GM19395 (cell line): ENCODE measurements around the gene IGSF9B.
A peak's percentile ranks its signal among the peaks of the same experiment; 100 is the strongest.

Source experiments
- ATAC-seq: cut with Tn5 transposase; IDR thresholded peaks from one replicate; pipeline ENCODE4 v1.9.1; 2021; ENCODE audit warnings: mild to moderate bottlenecking, moderate library complexity; ENCODE audit not compliant: unreplicated experiment

IGSF9B gene

GRCh38 chr11:133940034-133940433, 16.7 kb downstream of the IGSF9B start:
- ATAC-seq: no peak

GRCh38 chr11:133939558-133939957, 17.2 kb downstream of the IGSF9B start:
- no peak for ATAC-seq

- no peak for ATAC-seq
Measured at GRCh38 chr11:133938166-133938565, 18.6 kb downstream of the IGSF9B start.

GRCh38 chr11:133937468-133937867, 19.3 kb downstream of the IGSF9B start:
- no peak for ATAC-seq

GRCh38 chr11:133937015-133937414, 19.8 kb downstream of the IGSF9B start:
- no peak for ATAC-seq

- ATAC-seq: no peak
Measured at GRCh38 chr11:133936592-133936991, 20.2 kb downstream of the IGSF9B start.

DNA sequence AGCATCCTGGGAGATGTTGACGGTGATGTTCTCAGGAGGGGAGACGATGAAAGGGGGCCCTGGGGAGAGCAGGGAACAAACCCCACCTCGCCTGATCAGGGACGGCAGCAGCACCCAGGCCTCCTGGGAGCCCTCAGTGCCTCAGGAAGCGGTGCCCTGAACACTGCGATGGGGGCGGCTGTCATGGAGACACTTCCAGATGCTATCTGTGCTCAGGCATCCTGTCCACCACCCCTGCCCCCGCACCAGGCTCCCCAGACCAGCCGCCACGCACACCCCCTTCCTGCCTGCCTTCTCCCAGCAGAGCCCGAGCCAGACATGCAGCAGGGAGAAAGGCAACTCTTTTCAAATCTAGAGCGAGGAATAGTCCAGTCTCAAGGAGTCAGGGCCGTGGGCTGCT, 20.6 kb downstream of the IGSF9B start:
- no peak for ATAC-seq

GRCh38 chr11:133935551-133935910, 21.2 kb downstream of the IGSF9B start:
- no peak for ATAC-seq

DNA sequence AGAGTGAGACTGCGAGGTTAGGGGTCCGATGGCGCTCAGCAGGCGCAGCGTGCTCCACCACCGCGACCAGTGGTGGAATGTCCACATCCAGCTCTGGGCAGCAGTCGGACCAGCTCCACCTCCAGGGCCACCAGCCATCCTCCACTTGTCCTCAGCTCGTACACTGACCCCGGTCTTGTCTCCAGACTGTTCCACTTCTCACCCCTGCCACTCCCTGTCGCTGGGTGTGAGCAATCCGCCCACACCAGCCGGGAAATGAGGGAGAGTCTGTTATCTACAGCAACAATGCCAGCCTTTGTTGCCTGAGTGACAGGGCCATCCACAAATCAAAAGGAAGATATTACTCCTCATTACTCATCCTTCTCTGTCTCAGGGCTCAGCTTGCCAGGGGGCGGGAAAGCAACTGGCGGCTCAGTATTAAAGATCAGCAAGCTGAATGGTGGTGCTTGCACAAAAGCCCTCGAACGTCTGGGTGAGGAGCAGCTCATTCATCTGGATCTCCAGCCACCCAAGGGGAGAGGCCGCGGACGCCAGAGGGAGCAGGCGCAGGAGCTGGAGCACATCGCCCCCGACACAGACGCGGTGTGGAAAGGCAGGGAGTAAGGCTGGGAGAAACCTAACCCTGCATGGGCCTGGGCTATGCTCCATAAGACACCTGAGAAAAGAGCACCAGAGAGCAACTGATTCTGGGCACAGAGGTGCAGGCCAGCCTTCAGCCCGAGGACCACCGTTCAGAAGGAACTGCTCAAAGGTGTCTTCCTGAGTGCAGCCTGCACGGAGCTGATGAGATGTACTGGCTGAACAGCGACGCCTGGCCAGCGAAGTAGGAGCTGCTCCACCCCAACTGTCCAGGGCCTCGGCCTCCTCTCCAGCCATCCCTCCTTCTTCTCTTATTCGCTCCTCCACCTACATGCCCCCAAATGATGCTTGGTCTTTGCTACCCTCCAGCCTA, 21.9 kb downstream of the IGSF9B start:
- no peak for ATAC-seq

- ATAC-seq: no peak
Measured at GRCh38 chr11:133934096-133934495, 22.7 kb downstream of the IGSF9B start.

- ATAC-seq: no peak
Measured at GRCh38 chr11:133931449-133932060, 25.2 kb downstream of the IGSF9B start.

DNA sequence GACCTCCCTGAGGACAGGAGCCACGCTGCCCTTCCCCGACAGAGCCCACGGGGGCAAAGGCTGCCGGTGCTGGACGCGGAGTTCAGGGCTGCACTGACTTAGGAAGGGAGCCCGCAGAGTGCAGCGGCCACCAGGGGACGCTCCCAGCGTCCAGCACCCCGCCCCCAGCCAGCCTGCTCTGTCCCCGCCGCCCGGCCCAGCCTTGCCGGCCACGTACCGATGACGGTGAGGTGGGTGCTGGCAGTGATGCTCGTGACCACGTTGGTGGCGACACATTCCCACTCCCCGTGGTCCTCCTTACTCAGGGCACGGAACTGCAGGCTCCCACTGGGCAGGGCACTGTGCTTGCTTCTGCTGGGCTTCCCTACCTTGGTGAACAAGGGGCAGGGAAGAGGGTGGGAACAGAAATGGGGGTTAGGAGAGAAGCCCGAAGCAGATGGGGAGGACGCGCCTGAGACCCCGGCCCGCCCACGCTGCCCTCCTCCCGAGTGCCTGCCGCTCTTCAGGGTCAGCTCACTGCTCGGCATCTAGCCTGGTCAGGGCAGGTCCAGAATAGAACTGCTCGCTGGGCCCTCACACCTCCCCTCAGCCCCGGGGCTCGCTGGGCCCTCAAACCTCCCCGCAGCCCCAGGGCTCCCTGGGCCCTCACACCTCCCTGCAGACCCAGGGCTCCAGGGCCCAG, 25.9 kb downstream of the IGSF9B start:
- no peak for ATAC-seq

GRCh38 chr11:133930053-133930766, 26.6 kb downstream of the IGSF9B start:
- ATAC-seq: no peak

DNA sequence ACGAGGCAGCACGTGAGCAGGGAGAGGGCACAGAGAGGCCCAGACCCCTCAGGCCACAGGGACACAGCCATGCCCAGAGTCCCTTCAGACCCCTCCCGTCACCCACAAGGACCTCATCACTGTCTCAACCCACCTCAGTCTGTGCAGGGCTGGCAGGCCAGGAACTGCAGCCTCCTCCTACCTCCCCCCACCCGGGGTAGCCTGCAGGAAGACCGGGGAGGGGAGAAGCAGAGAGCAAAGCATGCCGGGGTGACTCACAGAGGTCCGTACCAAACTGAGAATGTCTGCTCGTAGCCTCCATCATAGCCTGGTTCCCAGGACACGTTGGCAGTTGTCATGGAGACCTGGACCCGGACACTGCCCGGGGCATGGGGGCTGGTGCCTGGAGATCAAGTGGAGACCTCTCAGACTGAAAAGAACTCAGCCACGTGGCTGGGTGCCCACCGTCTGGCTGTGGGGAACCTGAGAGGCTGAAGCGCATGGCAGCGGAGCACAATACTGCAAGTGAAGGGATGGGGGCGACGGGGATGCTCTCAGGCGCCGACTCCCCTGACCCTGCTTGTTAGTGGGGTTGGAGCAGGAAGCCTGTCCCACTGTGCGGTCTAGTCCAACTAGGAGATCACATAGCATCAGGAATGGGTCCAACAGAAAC, 27.2 kb downstream of the IGSF9B start:
- ATAC-seq: no peak

GRCh38 chr11:133928628-133929059, 28.1 kb downstream of the IGSF9B start:
- ATAC-seq: peak; percentile 50

DNA sequence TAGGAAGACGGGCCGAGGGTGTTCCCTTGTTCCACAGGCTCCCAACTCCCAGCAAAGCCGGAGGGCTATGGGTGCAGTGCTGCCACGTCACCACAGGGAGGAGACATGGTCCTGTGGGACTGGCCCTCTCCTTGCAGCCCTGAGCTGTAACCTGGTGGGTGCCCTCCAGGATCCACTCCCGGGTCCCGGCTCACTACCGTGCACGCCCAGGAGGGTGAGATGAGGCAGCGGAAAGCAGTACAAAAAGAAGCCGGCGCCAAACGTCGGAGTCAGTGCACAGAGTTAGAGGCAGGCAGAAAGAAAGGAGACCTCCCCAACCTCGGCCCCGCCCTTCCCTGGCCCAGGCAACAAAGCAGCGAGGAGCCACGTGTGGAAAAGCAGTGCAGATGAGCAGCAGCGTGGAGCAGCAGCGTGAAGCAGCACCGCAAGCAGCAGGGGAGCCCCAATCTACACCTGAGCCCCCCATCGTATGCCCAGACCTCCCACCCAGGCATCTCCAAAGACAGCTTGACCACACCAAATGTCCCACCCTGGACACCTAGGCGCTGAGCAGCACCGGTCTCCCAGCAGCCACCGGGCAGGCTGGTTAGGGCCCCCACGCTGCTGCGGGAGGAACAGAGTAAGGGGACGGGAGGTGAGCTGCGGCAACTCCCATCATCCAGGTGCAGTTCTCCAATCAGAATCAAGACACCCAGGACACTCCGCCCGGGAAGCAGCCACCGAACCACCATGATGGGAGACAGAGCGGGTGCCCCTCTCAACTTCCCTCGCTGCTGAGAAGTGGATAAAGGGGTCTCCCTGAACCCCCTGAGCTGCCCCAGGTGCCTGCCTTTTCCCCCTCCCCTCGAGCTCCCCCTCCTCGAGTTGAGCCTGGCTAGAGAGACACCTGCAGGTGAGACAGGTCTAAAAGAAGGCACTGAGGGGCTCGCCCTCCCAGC, 28.8 kb downstream of the IGSF9B start:
- peak; percentile 87 for ATAC-seq

GRCh38 chr11:133926466-133927246, 30.1 kb downstream of the IGSF9B start:
- no peak for ATAC-seq

- ATAC-seq: no peak
Measured at GRCh38 chr11:133925756-133926155, 31.0 kb downstream of the IGSF9B start.

DNA sequence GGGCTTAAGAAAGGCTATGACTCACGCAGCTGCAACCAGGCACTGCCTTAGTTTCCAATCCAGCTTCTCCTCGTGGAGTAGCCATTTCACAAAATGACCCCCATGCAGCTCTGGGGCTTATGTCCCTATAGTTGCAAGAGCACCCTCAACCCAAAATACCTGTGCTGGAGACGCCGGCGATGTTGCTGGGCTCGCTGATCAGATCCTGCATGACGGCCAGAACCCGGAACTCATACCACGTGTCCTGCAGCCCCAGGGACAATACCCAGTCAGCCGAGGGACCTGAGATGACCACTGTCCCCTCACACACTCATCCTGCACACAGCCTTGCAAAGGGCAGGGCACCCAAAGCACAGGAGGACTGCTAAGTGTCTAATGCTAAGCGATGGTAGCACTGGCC, 32.1 kb downstream of the IGSF9B start:
- no peak for ATAC-seq
